B cell (primary cell): ENCODE data around the gene CBX4. TPM values are rescaled to one million over a fixed set of nuclear protein-coding genes. Genes with fewer than 3 reads are reported as not detected.

Experiments used
- ATAC-seq: fragments of 200-7000 bp; cut with Tn5 transposase; one replicate; pipeline ENCODE4 v1.10.0; 2021; ENCODE audit warnings: low read depth, mild to moderate bottlenecking, moderate number of reproducible peaks, moderate library complexity
- CTCF ChIA-PET: fragments of 350-600 bp; sonication (Branson Sonifier 250); formaldehyde crosslinking; loops from one replicate; lab custom pipeline; 2021; ENCODE audit warnings: antibody characterized with exemption, inconsistent platforms; lab: Charles Lee
- POLR2A ChIA-PET: fragments of 350-600 bp; sonication (Branson Sonifier 250); formaldehyde crosslinking; loops from one replicate; lab custom pipeline; 2021; ENCODE audit warnings: antibody characterized with exemption; lab: Charles Lee
- DNase-seq: peaks from one replicate; pipeline ENCODE4 v3.0.0; 2013
- H2AFZ ChIP-seq: 2 replicates; pipeline ENCODE4 v1.6.1; 2012; ENCODE audit warnings: mild to moderate bottlenecking, low read depth, low read length; ENCODE audit not compliant: insufficient read depth, poor library complexity, severe bottlenecking
- H3K27ac ChIP-seq, 2 donors: 1 replicate in 1 of 2; 2 replicates in 1 of 2; pipeline ENCODE4 v1.5.1; 2012 to 2013; ENCODE audit warnings: low read length in 2 of 2, mild to moderate bottlenecking in 2 of 2, moderate library complexity in 1 of 2
- H3K27me3 ChIP-seq, 4 experiments: fragments of 200-600 bp in 1 of 4; sonication (generic) in 1 of 4; replicated peaks in 1 of 4; 1 replicate in 2 of 4; 2 replicates in 2 of 4; pipeline versions ENCODE4 v1.6.1 to v1.7.0; 2013 to 2016; ENCODE audit warnings: low read length in 3 of 4, mild to moderate bottlenecking in 2 of 4, mixed read lengths in 1 of 4, moderate library complexity in 1 of 4; ENCODE audit not compliant: insufficient read depth in 4 of 4, control insufficient read depth in 3 of 4; ENCODE audit errors: control extremely low read depth in 1 of 4
- H3K36me3 ChIP-seq, 2 experiments: replicated peaks in 1 of 2; 1 replicate in 1 of 2; 2 replicates in 1 of 2; pipeline versions ENCODE4 v1.6.1 to v1.7.1; 2013; ENCODE audit warnings: low read length in 1 of 2; ENCODE audit not compliant: insufficient read depth in 2 of 2, control insufficient read depth in 1 of 2; ENCODE audit errors: control extremely low read depth in 1 of 2, extremely low read depth in 1 of 2
- H3K4me1 ChIP-seq, 2 donors: fragments of 200-600 bp in 1 of 2; sonication (generic) in 1 of 2; 1 replicate in 1 of 2; 2 replicates in 1 of 2; pipeline versions ENCODE4 v1.5.1 to v1.6.1; 2013 to 2017; ENCODE audit warnings: low read length in 2 of 2; ENCODE audit not compliant: control insufficient read depth in 2 of 2, insufficient read depth in 2 of 2
- H3K4me2 ChIP-seq: replicated peaks from 2 replicates; pipeline ENCODE3; 2012; ENCODE audit warnings: mild to moderate bottlenecking, low read depth, low read length; ENCODE audit not compliant: poor library complexity, severe bottlenecking
- H3K4me3 ChIP-seq, 5 experiments: fragments of 200-600 bp in 1 of 5; sonication (generic) in 1 of 5; 1 replicate in 3 of 5; 2 replicates in 2 of 5; pipeline versions ENCODE4 v1.5.1 to v1.7.0; 2011 to 2016; ENCODE audit warnings: low read length in 4 of 5, mild to moderate bottlenecking in 4 of 5, low read depth in 2 of 5, control low read depth in 1 of 5, moderate library complexity in 1 of 5; ENCODE audit not compliant: insufficient read depth in 1 of 5; ENCODE audit errors: control extremely low read depth in 1 of 5, extremely low read depth in 1 of 5
- H3K79me2 ChIP-seq: fragments of 200-600 bp; sonication (generic); one replicate; pipeline ENCODE4 v1.6.0; 2016; ENCODE audit warnings: low read length; ENCODE audit not compliant: control insufficient read depth, insufficient read depth
- H3K9ac ChIP-seq: fragments of 200-600 bp; sonication (generic); 2 replicates; pipeline ENCODE4 v1.6.1; 2017; ENCODE audit warnings: mild to moderate bottlenecking, low read length, moderate library complexity
- H3K9me3 ChIP-seq, 3 donors: one replicate each; pipeline versions ENCODE4 v1.6.1 to v1.7.1; 2013; ENCODE audit warnings: low read length in 2 of 3; ENCODE audit not compliant: control insufficient read depth in 2 of 3, insufficient read depth in 1 of 3; ENCODE audit errors: control extremely low read depth in 1 of 3
- H4K20me1 ChIP-seq: 2 replicates; pipeline ENCODE4 v1.6.0; 2012; ENCODE audit warnings: mild to moderate bottlenecking, low read length; ENCODE audit not compliant: insufficient read depth, control insufficient read depth, poor library complexity, severe bottlenecking
- H3K27ac Mint-ChIP-seq: one replicate; pipeline ENCODE4 v1.8.0; 2021; ENCODE audit warnings: mixed read lengths
- H3K27me3 Mint-ChIP-seq: one replicate; pipeline ENCODE4 v1.8.0; 2021; ENCODE audit warnings: mixed read lengths
- H3K4me1 Mint-ChIP-seq: one replicate; pipeline ENCODE4 v1.8.0; 2021; ENCODE audit warnings: mixed read lengths
- H3K4me3 Mint-ChIP-seq: one replicate; pipeline ENCODE4 v1.8.0; 2021; ENCODE audit warnings: mixed read lengths
- H3K9me3 Mint-ChIP-seq: one replicate; pipeline ENCODE4 v1.8.0; 2022; ENCODE audit warnings: mixed read lengths; ENCODE audit not compliant: insufficient read depth
- CTCF ChIP-seq: fragments of 200-600 bp; IDR thresholded peaks from one replicate; pipeline ENCODE4 v1.8.0; 2022; ENCODE audit warnings: antibody characterized with exemption, mild to moderate bottlenecking
- EZH2 ChIP-seq: IDR thresholded peaks from 2 replicates; pipeline ENCODE4 v1.6.1; 2012; ENCODE audit warnings: borderline replicate concordance, low read depth, mild to moderate bottlenecking, moderate library complexity, low read length; ENCODE audit not compliant: insufficient read depth, poor library complexity, severe bottlenecking
- WGBS: methylation state at CpG from one replicate; pipeline ENCODE4 v1.1.5; 2013; ENCODE audit warnings: missing lambda C conversion rate; ENCODE audit not compliant: insufficient coverage; 5-methylcytosine and 5-hydroxymethylcytosine counted together
- intact Hi-C: fragments of 100-400 bp; cut with micrococcal nuclease; formaldehyde crosslinking; loops from one replicate; pipeline ENCODE4 v1.10.0; 2022
- polyA plus RNA-seq: library from polyadenylated mRNA; depleted of rRNA; stranded (reverse); fragments of >200 nt; gene quantifications from 2 replicates; pipeline ENCODE4 v1.2.3, GENCODE V29; 2012
- total RNA-seq, 2 donors: library from RNA; stranded (reverse); fragments of 120-200 nt in 1 of 2; gene quantifications; 1 replicate in 1 of 2; 2 replicates in 1 of 2; pipeline versions ENCODE4 v1.2.3 to v1.2.4, GENCODE V29; 2013 to 2022

CBX4 gene
- total and polyA plus RNA-seq, 2 donors (not counting 1 experiment from before 2014, with no cell fraction given): 81.9 to 115 TPM

- ChIA-PET CTCF (no interaction called here), POLR2A (no interaction called here)
- Mint-ChIP-seq H3K4me3 (no peak overlapping the region), H3K9me3 (no peaks in the 10 kb centered on the region), H3K27me3 (peaks cover 31% of the 10 kb centered on the region), H3K4me1 (peaks cover 18% of the 10 kb centered on the region), H3K27ac (no peak overlapping the region)
- TF ChIP-seq CTCF (no peak), EZH2 (no peak)
- no peaks in the 10 kb centered on the region for H3K36me3 ChIP-seq
- H2AFZ ChIP-seq: no peak overlapping the region
- no peak overlapping the region for H3K4me3 ChIP-seq
- ATAC-seq: no peak
- H3K27ac ChIP-seq: no peak overlapping the region
- DNase-seq: no peak
- H4K20me1 ChIP-seq: no peaks in the 10 kb centered on the region
- no peak overlapping the region for H3K4me2 ChIP-seq
- no peak overlapping the region for H3K9ac ChIP-seq
- intact Hi-C loops: no loop called here
- H3K27me3 ChIP-seq: peaks cover 0 to 23% (median 2%) of the 10 kb centered on the region in 4 experiments
- peaks cover 5 to 34% of the 10 kb centered on the region in 2 donors for H3K4me1 ChIP-seq
- H3K79me2 ChIP-seq: no peaks in the 10 kb centered on the region
- 84% methylated on average over 11 of the region's 13 CpGs for WGBS
- H3K9me3 ChIP-seq: no peaks in the 10 kb centered on the region
Observed at GRCh38 chr17:79862771-79863440, 23.7 kb upstream of the CBX4 start.

- no peak for TF ChIP-seq EZH2
- H3K4me3 Mint-ChIP-seq: no peak overlapping the region
- H3K27me3 ChIP-seq: peaks cover 0 to 26% (median 2%) of the 10 kb centered on the region in 4 experiments
- H3K27ac ChIP-seq: no peak overlapping the region
- H3K9ac ChIP-seq: no peak overlapping the region
- H3K9me3 ChIP-seq: no peaks in the 10 kb centered on the region
- no peak for ATAC-seq
- 50% methylated on average over 3 of the region's 5 CpGs for WGBS
- no peaks in the 10 kb centered on the region for H3K36me3 ChIP-seq
- no peak overlapping the region for H2AFZ ChIP-seq
- CTCF ChIA-PET: no interaction called here
- no peak for DNase-seq
- no peaks in the 10 kb centered on the region for H4K20me1 ChIP-seq
- intact Hi-C loops: no loop called here
- H3K4me2 ChIP-seq: no peak overlapping the region
- POLR2A ChIA-PET: no interaction called here
- H3K4me1 Mint-ChIP-seq: peaks cover 17% of the 10 kb centered on the region
- no peak overlapping the region for H3K4me3 ChIP-seq
- H3K4me1 ChIP-seq: peaks cover 5 to 28% of the 10 kb centered on the region in 2 donors
- no peaks in the 10 kb centered on the region for H3K9me3 Mint-ChIP-seq
- no peaks in the 10 kb centered on the region for H3K79me2 ChIP-seq
- no peak overlapping the region for H3K27ac Mint-ChIP-seq
- H3K27me3 Mint-ChIP-seq: peaks cover 31% of the 10 kb centered on the region
Observed at GRCh38 chr17:79862238-79862637, 23.0 kb upstream of the CBX4 start.
